Measurements from ENCODE around the gene SLC16A8. TPM values are rescaled to one million over a fixed set of nuclear protein-coding genes. Genes with fewer than 3 reads are reported as not detected.
A peak's percentile ranks its signal among the peaks of the same experiment; 100 is the strongest.

SLC16A8 gene
- total and polyA plus RNA-seq, 8 donors = 0.38 to 2.1 (median 1.3) TPM

GRCh38 chr22:38110008-38110862 lies 26.3 kb upstream of the SLC16A8 start, which contains the start of gene BAIAP2L2:
BAIAP2L2 (minus strand) TSS chr22:38110684; CDS start chr22:38110525, 159 bp downstream.
- TF ChIP-seq CTCF (IDR thresholded peaks at IDR 0.05) = no peak
- peak in 3 of 4 donors; percentile 23 to 55 (median 35) for DNase-seq
- peak; percentile 10 for ATAC-seq
- H3K27me3 ChIP-seq = no peaks in the 10 kb centered on the region
- H3K4me1 ChIP-seq = peaks cover 0 to 6% of the 10 kb centered on the region in 2 donors
- H3K4me3 ChIP-seq = no peak within 1 kb of the TSS
- H3K9me3 ChIP-seq = no peaks in the 10 kb centered on the region
- H3K36me3 ChIP-seq = no peaks in the 10 kb centered on the region
- intact Hi-C loops (cut with DNase I) = loop anchor here in 1 of 2 donors (10.0 kb wide), 1 partner anchor 245 kb away; no protein-coding TSS in a partner anchor
- H3K27ac ChIP-seq = no peak within 1 kb of the TSS

GRCh38 chr22:38109371-38110001 lies 25.5 kb upstream of the SLC16A8 start:
- no peak overlapping the region for H3K4me3 ChIP-seq
- H3K4me1 ChIP-seq = peaks cover 0 to 3% of the 10 kb centered on the region in 2 donors
- TF ChIP-seq CTCF (IDR thresholded peaks at IDR 0.05) = no peak
- intact Hi-C loops (cut with DNase I) = loop anchor here in 1 of 2 donors (10.0 kb wide), 1 partner anchor 245 kb away; no protein-coding TSS in a partner anchor
- no peaks in the 10 kb centered on the region for H3K36me3 ChIP-seq
- no peaks in the 10 kb centered on the region for H3K27me3 ChIP-seq
- H3K9me3 ChIP-seq = no peaks in the 10 kb centered on the region
- ATAC-seq (no peak), DNase-seq (peak in 2 of 4 donors; percentile 35 to 69)
- H3K27ac ChIP-seq = no peak overlapping the region

- intact Hi-C loops (cut with DNase I) = no loop called here
- TF ChIP-seq CTCF (IDR thresholded peaks at IDR 0.05) = no peak
- DNase-seq = peak in 1 of 4 donors; percentile 57
Measured at GRCh38 chr22:38108561-38109319, 24.8 kb upstream of the SLC16A8 start.

GRCh38 chr22:38107692-38108515 lies 23.9 kb upstream of the SLC16A8 start:
- no peak overlapping the region for H3K27ac ChIP-seq
- H3K36me3 ChIP-seq = no peaks in the 10 kb centered on the region
- no peak for TF ChIP-seq CTCF (IDR thresholded peaks at IDR 0.05)
- H3K4me1 ChIP-seq = no peaks in the 10 kb centered on the region
- DNase-seq = peak in 1 of 4 donors; percentile 67
- intact Hi-C loops (cut with DNase I) = no loop called here
- H3K9me3 ChIP-seq = no peaks in the 10 kb centered on the region
- ATAC-seq = no peak
- no peak overlapping the region for H3K4me3 ChIP-seq
- no peaks in the 10 kb centered on the region for H3K27me3 ChIP-seq

More at GRCh38 chr22:38108561-38109319, 24.8 kb upstream of the SLC16A8 start:
- Histone ChIP-seq H3K9me3 (no peaks in the 10 kb centered on the region), H3K4me3 (no peak overlapping the region), H3K27me3 (no peaks in the 10 kb centered on the region), H3K36me3 (no peaks in the 10 kb centered on the region), H3K4me1 (no peaks in the 10 kb centered on the region), H3K27ac (no peak overlapping the region)
- ATAC-seq = no peak

Measured in left lung (tissue), 10 donors.